H9 (cell line): ENCODE results near the gene SULF2. TPM values are rescaled to one million over a fixed set of nuclear protein-coding genes. Genes with fewer than 3 reads are reported as not detected.

Source experiments
- DNase-seq: peaks from one replicate; pipeline ENCODE4 v3.0.0-alpha.2; 2017
- H2AFZ ChIP-seq: one replicate; pipeline ENCODE4 v1.6.1; 2013; ENCODE audit warnings: mild to moderate bottlenecking, low read length, control low read depth, moderate library complexity
- H2AK5ac ChIP-seq: 2 replicates; pipeline ENCODE4 v1.6.1; 2013; ENCODE audit warnings: low read length, control low read depth, mixed read lengths; ENCODE audit not compliant: insufficient read length
- H2BK120ac ChIP-seq: one replicate; pipeline ENCODE4 v1.6.1; 2013; ENCODE audit warnings: low read depth, mild to moderate bottlenecking, low read length, control low read depth, inconsistent platforms; ENCODE audit not compliant: poor library complexity, severe bottlenecking
- H2BK12ac ChIP-seq: 2 replicates; pipeline ENCODE4 v1.6.1; 2013; ENCODE audit warnings: low read length, control low read depth, mixed read lengths, low read depth; ENCODE audit not compliant: insufficient read length
- H2BK15ac ChIP-seq: 2 replicates; pipeline ENCODE4 v1.6.1; 2013; ENCODE audit warnings: low read depth, low read length, control low read depth
- H2BK20ac ChIP-seq: one replicate; pipeline ENCODE4 v1.6.1; 2013; ENCODE audit warnings: low read depth, mild to moderate bottlenecking, low read length, control low read depth, inconsistent platforms; ENCODE audit not compliant: poor library complexity, severe bottlenecking
- H2BK5ac ChIP-seq: 2 replicates; pipeline ENCODE4 v1.6.1; 2013; ENCODE audit warnings: low read length, control low read depth, mixed read lengths; ENCODE audit not compliant: insufficient read length
- H3K14ac ChIP-seq: 2 replicates; pipeline ENCODE4 v1.6.1; 2013; ENCODE audit warnings: low read length, control low read depth; ENCODE audit not compliant: insufficient read depth
- H3K18ac ChIP-seq: 2 replicates; pipeline ENCODE4 v1.6.1; 2013; ENCODE audit warnings: low read depth, mild to moderate bottlenecking, mixed read lengths, low read length, control low read depth; ENCODE audit not compliant: insufficient read length
- H3K23ac ChIP-seq: 2 replicates; pipeline ENCODE4 v1.6.1; 2013; ENCODE audit warnings: low read length, control low read depth, mixed read lengths, low read depth; ENCODE audit not compliant: insufficient read length
- H3K23me2 ChIP-seq: 2 replicates; pipeline ENCODE4 v1.6.1; 2013; ENCODE audit warnings: low read depth, mild to moderate bottlenecking, mixed read lengths, low read length, control low read depth; ENCODE audit not compliant: insufficient read length, poor library complexity, severe bottlenecking
- H3K27ac ChIP-seq: 2 replicates; pipeline ENCODE4 v1.5.1; 2013; ENCODE audit warnings: low read length, control low read depth, mixed read lengths, low read depth; ENCODE audit not compliant: insufficient read length
- H3K27me3 ChIP-seq: 2 replicates; pipeline ENCODE4 v1.6.1; 2013; ENCODE audit warnings: low read length, control low read depth, inconsistent platforms; ENCODE audit not compliant: insufficient read depth
- H3K4ac ChIP-seq: 2 replicates; pipeline ENCODE4 v1.6.1; 2013; ENCODE audit warnings: low read depth, mild to moderate bottlenecking, control low read depth, inconsistent platforms, low read length, moderate library complexity
- H3K4me1 ChIP-seq: 2 replicates; pipeline ENCODE4 v1.6.1; 2013; ENCODE audit warnings: low read length, control low read depth, inconsistent platforms; ENCODE audit not compliant: insufficient read depth
- H3K4me2 ChIP-seq: 2 replicates; pipeline ENCODE4 v1.6.1; 2013; ENCODE audit warnings: low read length, control low read depth, mixed read lengths; ENCODE audit not compliant: insufficient read length, insufficient read depth
- H3K56ac ChIP-seq: 2 replicates; pipeline ENCODE4 v1.6.1; 2013; ENCODE audit warnings: low read depth, mild to moderate bottlenecking, mixed read lengths, low read length, control low read depth; ENCODE audit not compliant: insufficient read length
- H3K79me1 ChIP-seq: 2 replicates; pipeline ENCODE4 v1.6.1; 2013; ENCODE audit warnings: low read depth, mild to moderate bottlenecking, moderate library complexity, low read length, control low read depth, inconsistent platforms; ENCODE audit not compliant: insufficient read depth, poor library complexity, severe bottlenecking
- H3K79me2 ChIP-seq: 2 replicates; pipeline ENCODE4 v1.6.1; 2013; ENCODE audit warnings: low read length, control low read depth, inconsistent platforms; ENCODE audit not compliant: insufficient read depth
- H3K9ac ChIP-seq: 2 replicates; pipeline ENCODE4 v1.6.1; 2013; ENCODE audit warnings: low read length, control low read depth, mixed read lengths; ENCODE audit not compliant: insufficient read length; ENCODE audit errors: extremely low read depth
- H3K9me3 ChIP-seq: one replicate; pipeline ENCODE4 v1.6.1; 2013; ENCODE audit warnings: low read depth, low read length, inconsistent platforms; ENCODE audit not compliant: control insufficient read depth
- H3T11ph ChIP-seq: one replicate; pipeline ENCODE4 v1.6.1; 2013; ENCODE audit warnings: mild to moderate bottlenecking, low read length, control low read depth, inconsistent platforms
- H4K20me1 ChIP-seq: one replicate; pipeline ENCODE4 v1.6.1; 2013; ENCODE audit not compliant: control insufficient read depth, insufficient read length, insufficient read depth
- H4K5ac ChIP-seq: 2 replicates; pipeline ENCODE4 v1.6.1; 2013; ENCODE audit warnings: low read depth, mild to moderate bottlenecking, mixed read lengths, low read length, control low read depth; ENCODE audit not compliant: insufficient read length
- H4K8ac ChIP-seq: replicated peaks from 2 replicates; pipeline ENCODE4 v1.6.1; 2013; ENCODE audit warnings: low read length, control low read depth, mixed read lengths, low read depth; ENCODE audit not compliant: insufficient read length
- H4K91ac ChIP-seq: 2 replicates; pipeline ENCODE4 v1.6.1; 2013; ENCODE audit warnings: low read depth, mild to moderate bottlenecking, moderate library complexity, mixed read lengths, low read length, control low read depth; ENCODE audit not compliant: insufficient read length
- H3K27ac Mint-ChIP-seq, 3 experiments: 2 replicates in 2 of 3; 3 replicates in 1 of 3; pipeline ENCODE4 v1.8.0; 2020 to 2021; ENCODE audit warnings: mixed read lengths in 3 of 3, mild to moderate bottlenecking in 1 of 3, moderate library complexity in 1 of 3
- H3K27me3 Mint-ChIP-seq: 2 replicates; pipeline ENCODE4 v1.8.0; 2021; ENCODE audit warnings: low read depth, mild to moderate bottlenecking, moderate library complexity, mixed read lengths
- H3K36me3 Mint-ChIP-seq, 3 experiments: 2 replicates in 2 of 3; 3 replicates in 1 of 3; pipeline ENCODE4 v1.8.0; 2020 to 2021; ENCODE audit warnings: low read depth in 3 of 3, mixed read lengths in 3 of 3; ENCODE audit not compliant: insufficient read depth in 1 of 3
- H3K4me1 Mint-ChIP-seq, 2 experiments: 2 replicates each; pipeline ENCODE4 v1.8.0; 2020; ENCODE audit warnings: mixed read lengths in 2 of 2
- H3K4me3 Mint-ChIP-seq, 2 experiments: 2 replicates in 1 of 2; 3 replicates in 1 of 2; pipeline ENCODE4 v1.8.0; 2020 to 2021; ENCODE audit warnings: mild to moderate bottlenecking in 2 of 2, mixed read lengths in 2 of 2, moderate library complexity in 1 of 2
- H3K9me3 Mint-ChIP-seq, 2 experiments: 2 replicates in 1 of 2; 3 replicates in 1 of 2; pipeline ENCODE4 v1.8.0; 2020; ENCODE audit warnings: mild to moderate bottlenecking in 2 of 2, mixed read lengths in 2 of 2, moderate library complexity in 1 of 2
- WGBS: extraction: QIAGEN DNeasy Blood & Tissue Kit; methylation state at CpG from one replicate; pipeline ENCODE4 v1.1.7; 2013; ENCODE audit warnings: missing lambda C conversion rate, low lambda C conversion rate, mixed read lengths; ENCODE audit not compliant: insufficient read length; ENCODE audit errors: extremely low coverage; 5-methylcytosine and 5-hydroxymethylcytosine counted together
- total RNA-seq: library from RNA; stranded (reverse); gene quantifications from 2 replicates; pipeline ENCODE4 v1.2.1, GENCODE V29; 2021
- TF ChIP-seq, protein P1 (sequence below): fragments of 200-600 bp; sonication (generic); conservative IDR thresholded peaks from 3 replicates; pipeline ENCODE4 v1.8.0; 2021; ENCODE audit warnings: antibody characterized with exemption, mild to moderate bottlenecking

The SULF2 gene
- total RNA-seq, 1 experiment from 2014 or later: 31.2 TPM

DNA sequence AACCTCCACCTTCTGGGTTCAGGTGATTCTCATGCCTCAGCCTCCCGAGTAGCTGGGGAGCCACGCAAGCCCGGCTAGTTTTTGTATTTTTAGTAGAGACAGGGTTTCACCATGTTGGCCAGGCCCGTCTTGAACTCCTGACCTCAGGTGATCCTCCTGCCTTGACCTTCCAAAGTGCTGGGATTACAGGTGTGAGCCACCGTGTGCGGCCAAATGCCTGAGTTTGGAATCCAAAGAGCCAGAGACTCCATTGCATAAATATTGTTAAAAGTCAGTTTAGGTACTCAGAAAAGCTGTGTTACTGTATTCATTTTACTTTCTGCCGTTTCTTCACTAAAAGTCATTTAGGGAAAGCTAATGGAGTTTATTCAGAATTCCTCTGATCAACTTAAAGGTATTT lies 137.3 kb downstream of the SULF2 start:
- TF ChIP-seq, protein P1, sequence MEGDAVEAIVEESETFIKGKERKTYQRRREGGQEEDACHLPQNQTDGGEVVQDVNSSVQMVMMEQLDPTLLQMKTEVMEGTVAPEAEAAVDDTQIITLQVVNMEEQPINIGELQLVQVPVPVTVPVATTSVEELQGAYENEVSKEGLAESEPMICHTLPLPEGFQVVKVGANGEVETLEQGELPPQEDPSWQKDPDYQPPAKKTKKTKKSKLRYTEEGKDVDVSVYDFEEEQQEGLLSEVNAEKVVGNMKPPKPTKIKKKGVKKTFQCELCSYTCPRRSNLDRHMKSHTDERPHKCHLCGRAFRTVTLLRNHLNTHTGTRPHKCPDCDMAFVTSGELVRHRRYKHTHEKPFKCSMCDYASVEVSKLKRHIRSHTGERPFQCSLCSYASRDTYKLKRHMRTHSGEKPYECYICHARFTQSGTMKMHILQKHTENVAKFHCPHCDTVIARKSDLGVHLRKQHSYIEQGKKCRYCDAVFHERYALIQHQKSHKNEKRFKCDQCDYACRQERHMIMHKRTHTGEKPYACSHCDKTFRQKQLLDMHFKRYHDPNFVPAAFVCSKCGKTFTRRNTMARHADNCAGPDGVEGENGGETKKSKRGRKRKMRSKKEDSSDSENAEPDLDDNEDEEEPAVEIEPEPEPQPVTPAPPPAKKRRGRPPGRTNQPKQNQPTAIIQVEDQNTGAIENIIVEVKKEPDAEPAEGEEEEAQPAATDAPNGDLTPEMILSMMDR: no peak
- H3K4me3 Mint-ChIP-seq: no peak overlapping the region
- H3K14ac ChIP-seq: no peak overlapping the region
- H3K9me3 Mint-ChIP-seq: no peaks in the 10 kb centered on the region
- H3K9ac ChIP-seq: no peak overlapping the region
- H4K20me1 ChIP-seq: no peaks in the 10 kb centered on the region
- no peak overlapping the region for H2BK5ac ChIP-seq
- H2AK5ac ChIP-seq: no peak overlapping the region
- H4K91ac ChIP-seq: no peak overlapping the region
- H3K23me2 ChIP-seq: no peaks in the 10 kb centered on the region
- H3K4me1 ChIP-seq: peaks cover 2% of the 10 kb centered on the region; the same call in 1 of the 2 replicates
- H3K27ac Mint-ChIP-seq: peak overlapping the region; percentile 77 to 99 (median 87); a peak in 5 of 7 replicates
- H2BK12ac ChIP-seq: no peak overlapping the region
- H3K27me3 Mint-ChIP-seq: no peaks in the 10 kb centered on the region
- no peak overlapping the region for H2BK20ac ChIP-seq
- no peak overlapping the region for H4K8ac ChIP-seq
- no peak overlapping the region for H3K18ac ChIP-seq
- no peak overlapping the region for H4K5ac ChIP-seq
- H3K27ac ChIP-seq: no peak overlapping the region
- WGBS: no CpG with 5 or more reads among the region's 7 CpGs
- no peak overlapping the region for H3K4me2 ChIP-seq
- H3K4ac ChIP-seq: no peak overlapping the region
- H3K56ac ChIP-seq: no peak overlapping the region
- H3K23ac ChIP-seq: no peak overlapping the region
- no peaks in the 10 kb centered on the region for H3K79me2 ChIP-seq
- DNase-seq: no peak
- H3T11ph ChIP-seq: no peak overlapping the region
- no peaks in the 10 kb centered on the region for H3K27me3 ChIP-seq
- no peak overlapping the region for H2BK120ac ChIP-seq
- peaks cover 28 to 55% (median 49%) of the 10 kb centered on the region in 3 experiments for H3K36me3 Mint-ChIP-seq
- H3K79me1 ChIP-seq: no peaks in the 10 kb centered on the region
- no peak overlapping the region for H2BK15ac ChIP-seq
- peaks cover 34 to 49% of the 10 kb centered on the region in 2 experiments for H3K4me1 Mint-ChIP-seq
- no peaks in the 10 kb centered on the region for H3K9me3 ChIP-seq
- H2AFZ ChIP-seq: no peak overlapping the region
